IgD-negative memory B cell (primary cell): ENCODE measurements around the gene SLC38A10. TPM values are rescaled to one million over a fixed set of nuclear protein-coding genes. Genes with fewer than 3 reads are reported as not detected.

ENCODE experiments used
- H3K27ac Mint-ChIP-seq, 3 donors: one replicate each; pipeline ENCODE4 v1.8.0; 2020 to 2022; ENCODE audit warnings: mild to moderate bottlenecking in 3 of 3, mixed read lengths in 3 of 3, moderate library complexity in 1 of 3
- H3K27me3 Mint-ChIP-seq: one replicate; pipeline ENCODE4 v1.8.0; 2021; ENCODE audit warnings: mixed read lengths
- H3K36me3 Mint-ChIP-seq: one replicate; pipeline ENCODE4 v1.8.0; 2020; ENCODE audit warnings: mild to moderate bottlenecking, mixed read lengths
- H3K4me1 Mint-ChIP-seq, 3 donors: one replicate each; pipeline ENCODE4 v1.8.0; 2020 to 2022; ENCODE audit warnings: mixed read lengths in 3 of 3, mild to moderate bottlenecking in 1 of 3
- H3K4me3 Mint-ChIP-seq, 4 donors: one replicate each; pipeline ENCODE4 v1.8.0; 2020 to 2022; ENCODE audit warnings: mild to moderate bottlenecking in 4 of 4, mixed read lengths in 4 of 4, moderate library complexity in 3 of 4
- H3K9me3 Mint-ChIP-seq, 3 donors: one replicate each; pipeline ENCODE4 v1.8.0; 2020 to 2021; ENCODE audit warnings: mixed read lengths in 3 of 3, mild to moderate bottlenecking in 1 of 3
- polyA plus RNA-seq: library from polyadenylated mRNA; unstranded; fragments of 300-500 nt; fragmentation: Illumina TruSeq; gene quantifications from one replicate; pipeline ENCODE4 v1.2.3, GENCODE V29; 2021

Gene SLC38A10
- polyA plus RNA-seq, 1 donor from 2014 or later = 84.5 TPM

- no peak overlapping the region for H3K27ac Mint-ChIP-seq
- H3K9me3 Mint-ChIP-seq = no peaks in the 10 kb centered on the region
- H3K4me1 Mint-ChIP-seq = no peaks in the 10 kb centered on the region
- H3K4me3 Mint-ChIP-seq = no peak overlapping the region
- H3K36me3 Mint-ChIP-seq = no peaks in the 10 kb centered on the region
- no peaks in the 10 kb centered on the region for H3K27me3 Mint-ChIP-seq
These were observed 98.3 kb downstream of the SLC38A10 start for GRCh38 chr17:81196505-81197408.

- Mint-ChIP-seq H3K36me3 (no peaks in the 10 kb centered on the region), H3K4me1 (no peaks in the 10 kb centered on the region), H3K27ac (no peak overlapping the region), H3K4me3 (no peak overlapping the region), H3K27me3 (no peaks in the 10 kb centered on the region), H3K9me3 (no peaks in the 10 kb centered on the region)
These were observed 99.1 kb downstream of the SLC38A10 start for GRCh38 chr17:81195941-81196495.

Other genes with a start within 250 kb of the SLC38A10 start
- not detected for gene PVALEF, start 129.8 kb downstream of the SLC38A10 start, polyA plus RNA-seq
- gene AATK, start 129.1 kb downstream of the SLC38A10 start, polyA plus RNA-seq = 0.29 TPM
- 10.8 TPM for gene CEP131, start 72.3 kb downstream of the SLC38A10 start, polyA plus RNA-seq
- gene TEPSIN, start 56.3 kb downstream of the SLC38A10 start, polyA plus RNA-seq = 15.3 TPM
- 91.8 TPM for gene NDUFAF8, start 56.0 kb downstream of the SLC38A10 start, polyA plus RNA-seq
- not detected for gene BAHCC1, start 100.2 kb upstream of the SLC38A10 start, polyA plus RNA-seq
- gene ACTG1, start 217.5 kb upstream of the SLC38A10 start, polyA plus RNA-seq = 1,302 TPM
- gene FSCN2, start 233.1 kb upstream of the SLC38A10 start, polyA plus RNA-seq = 0.83 TPM